ENCODE data around the gene RNF215.

The RNF215 gene

GRCh38 chr22:30332551-30332950 is 54.7 kb downstream of the RNF215 start:
- DNase-seq (ENCODE audit: low read depth): no peak

Measured in stimulated activated CD8-positive, alpha-beta memory T cell treated with anti-CD3 and anti-CD28 coated beads, Interleukin-15, amount 100 ng/mL, for 24 hours (primary cell).